HCT116 (cell line): ENCODE data around the gene SPIRE1.

Source experiments
- ATF3 ChIP-seq: IDR thresholded peaks from 2 replicates; pipeline ENCODE4 v1.6.1; 2012
- CBX3 ChIP-seq: IDR thresholded peaks from 2 replicates; pipeline ENCODE4 v1.6.1; 2012; ENCODE audit warnings: low read depth
- CTCF ChIP-seq, 3 experiments: fragments of 200-600 bp in 1 of 3; sonication (generic) in 1 of 3; IDR thresholded peaks in 2 of 3; conservative IDR thresholded peaks in 1 of 3; 2 replicates each; pipeline ENCODE4 v1.5.1; 2012 to 2017; ENCODE audit warnings: low read depth in 2 of 3, low read length in 2 of 3, antibody characterized with exemption in 1 of 3, borderline replicate concordance in 1 of 3, control low read depth in 1 of 3, mild to moderate bottlenecking in 1 of 3, mixed read lengths in 1 of 3, mixed run types in 1 of 3, moderate library complexity in 1 of 3; ENCODE audit not compliant: insufficient read depth in 1 of 3
- EZH2phosphoT487 ChIP-seq: fragments of 200-600 bp; IDR thresholded peaks from 2 replicates; pipeline ENCODE4 v1.6.1; 2018; ENCODE audit warnings: antibody characterized with exemption, borderline replicate concordance
- POLR2A ChIP-seq: IDR thresholded peaks from 2 replicates; pipeline ENCODE4 v1.7.0; 2011; ENCODE audit warnings: borderline replicate concordance; ENCODE audit not compliant: insufficient read depth, insufficient read length; ENCODE audit errors: extremely low read depth
- POLR2AphosphoS5 ChIP-seq: IDR thresholded peaks from 2 replicates; pipeline ENCODE4 v1.6.1; 2011; ENCODE audit warnings: mild to moderate bottlenecking, low read depth, low read length, moderate library complexity
- RAD21 ChIP-seq: IDR thresholded peaks from 2 replicates; pipeline ENCODE4 v1.6.1; 2012; ENCODE audit warnings: low read depth, mild to moderate bottlenecking
- YY1 ChIP-seq: IDR thresholded peaks from 2 replicates; pipeline ENCODE4 v1.6.1; 2011; ENCODE audit warnings: low read length, low read depth, moderate library complexity, mild to moderate bottlenecking; ENCODE audit not compliant: insufficient replicate concordance; ENCODE audit errors: extremely low read depth

- TF ChIP-seq RAD21, result no peak
- no peak for TF ChIP-seq POLR2A
- TF ChIP-seq CBX3, result no peak
- no peak for TF ChIP-seq CTCF (IDR thresholded peaks at IDR 0.05 in 2 of 3, conservative IDR thresholded peaks at IDR 0.05 in 1 of 3; ENCODE audit: borderline replicate concordance in 1 of 3, insufficient read depth in 1 of 3, low read depth in 2 of 3, low read length in 2 of 3)
- no peak for TF ChIP-seq EZH2phosphoT487
- TF ChIP-seq POLR2AphosphoS5, result no peak
- TF ChIP-seq YY1, result no peak
- no peak for TF ChIP-seq ATF3
Measured at GRCh38 chr18:12639990-12640880, 17.7 kb downstream of the SPIRE1 start.
